IPS DF 4.7 (cell line): ENCODE data around the gene IGF1R.

Source experiments
- DNase-seq: peaks from one replicate; pipeline ENCODE4 v3.0.0-alpha.2; 2013; ENCODE audit warnings: low spot score; ENCODE audit errors: extremely low read depth

The IGF1R gene

GRCh38 chr15:98905963-98906711 lies 257.8 kb downstream of the IGF1R start:
- DNase-seq = no peak

GRCh38 chr15:98906712-98907083 lies 258.4 kb downstream of the IGF1R start:
- DNase-seq = no peak

- no peak for DNase-seq
Observed at GRCh38 chr15:98907927-98908471, 259.7 kb downstream of the IGF1R start.

GRCh38 chr15:98909968-98910885 lies 261.9 kb downstream of the IGF1R start:
- no peak for DNase-seq

- DNase-seq = no peak
Observed at GRCh38 chr15:98914626-98915025, 266.3 kb downstream of the IGF1R start.

GRCh38 chr15:98916826-98917225 lies 268.5 kb downstream of the IGF1R start:
- no peak for DNase-seq

- no peak for DNase-seq
Observed at GRCh38 chr15:98917417-98917816, 269.1 kb downstream of the IGF1R start.

GRCh38 chr15:98920091-98920880 lies 271.9 kb downstream of the IGF1R start:
- DNase-seq = no peak

GRCh38 chr15:98923171-98923570 lies 274.8 kb downstream of the IGF1R start:
- DNase-seq = no peak

- DNase-seq = no peak
Observed at GRCh38 chr15:98923579-98923978, 275.2 kb downstream of the IGF1R start.

- no peak for DNase-seq
Observed at GRCh38 chr15:98924401-98925049, 276.2 kb downstream of the IGF1R start.

- no peak for DNase-seq
Observed at GRCh38 chr15:98926236-98926635, 277.9 kb downstream of the IGF1R start.

GRCh38 chr15:98927022-98927421 lies 278.7 kb downstream of the IGF1R start:
- no peak for DNase-seq

- DNase-seq = no peak
Observed at GRCh38 chr15:98927996-98928395, 279.7 kb downstream of the IGF1R start.

GRCh38 chr15:98930576-98930975 lies 282.2 kb downstream of the IGF1R start:
- no peak for DNase-seq

- DNase-seq = no peak
Observed at GRCh38 chr15:98931004-98931403, 282.7 kb downstream of the IGF1R start.

GRCh38 chr15:98933406-98933805 lies 285.1 kb downstream of the IGF1R start:
- no peak for DNase-seq

- DNase-seq = no peak
Observed at GRCh38 chr15:98935736-98936135, 287.4 kb downstream of the IGF1R start.

GRCh38 chr15:98937413-98938104 lies 289.2 kb downstream of the IGF1R start:
- no peak for DNase-seq

GRCh38 chr15:98938105-98938417 lies 289.7 kb downstream of the IGF1R start:
- no peak for DNase-seq

GRCh38 chr15:98938799-98939198 lies 290.5 kb downstream of the IGF1R start:
- DNase-seq = no peak
